HG02943 (cell line): ENCODE measurements around the gene TIMM17A.
A peak's percentile ranks its signal among the peaks of the same experiment; 100 is the strongest.
"Not testable (repeated sequence)": the region's sequence is repeated elsewhere in the genome, so short reads cannot be mapped to it uniquely, and the experiment has no call there.

Source experiments
- ATAC-seq: cut with Tn5 transposase; IDR thresholded peaks from one replicate; pipeline ENCODE4 v1.9.1; 2021; ENCODE audit warnings: mild to moderate bottlenecking, low read depth, moderate library complexity; ENCODE audit not compliant: unreplicated experiment

Gene TIMM17A

GRCh38 chr1:201939574-201939973 is 15.7 kb upstream of the TIMM17A start:
- no peak for ATAC-seq

- ATAC-seq = not testable (repeated sequence)
Measured at GRCh38 chr1:201940316-201940715, 15.0 kb upstream of the TIMM17A start.

- no peak for ATAC-seq
Measured at GRCh38 chr1:201941420-201942128, 13.7 kb upstream of the TIMM17A start.

- no peak for ATAC-seq
Measured at GRCh38 chr1:201942129-201942495, 13.2 kb upstream of the TIMM17A start.

- no peak for ATAC-seq
Measured at GRCh38 chr1:201944002-201944401, 11.3 kb upstream of the TIMM17A start.

GRCh38 chr1:201944639-201945038 is 10.7 kb upstream of the TIMM17A start:
- ATAC-seq = no peak

GRCh38 chr1:201945157-201945556 is 10.1 kb upstream of the TIMM17A start:
- no peak for ATAC-seq

- ATAC-seq = no peak
Measured at GRCh38 chr1:201945863-201946223, 9.5 kb upstream of the TIMM17A start.

- no peak for ATAC-seq
Measured at GRCh38 chr1:201946224-201946908, 8.9 kb upstream of the TIMM17A start, which contains the start of gene LMOD1. LMOD1 (minus strand) TSS chr1:201946548; CDS start chr1:201946340, 208 bp downstream.

GRCh38 chr1:201947697-201948008 is 7.7 kb upstream of the TIMM17A start:
- ATAC-seq = no peak

GRCh38 chr1:201949491-201949890 is 5.8 kb upstream of the TIMM17A start:
- no peak for ATAC-seq

GRCh38 chr1:201954263-201955008 is 867 bp upstream of the TIMM17A start:
- ATAC-seq = no peak

GRCh38 chr1:201955729-201956143 is 433 bp downstream of the TIMM17A start:
- ATAC-seq = peak; percentile 41

GRCh38 chr1:201958348-201958747 is 3.0 kb downstream of the TIMM17A start:
- no peak for ATAC-seq

- ATAC-seq = not testable (repeated sequence)
Measured at GRCh38 chr1:201962382-201962781, 7.1 kb downstream of the TIMM17A start.

GRCh38 chr1:201964261-201964660 is 9.0 kb downstream of the TIMM17A start:
- no peak for ATAC-seq

GRCh38 chr1:201966171-201966570 is 10.9 kb downstream of the TIMM17A start:
- ATAC-seq = no peak

GRCh38 chr1:201968202-201968925 is 13.1 kb downstream of the TIMM17A start:
- ATAC-seq = no peak

GRCh38 chr1:201970334-201971159 is 15.2 kb downstream of the TIMM17A start:
- ATAC-seq = no peak

GRCh38 chr1:201982082-201982622 is 26.8 kb downstream of the TIMM17A start:
- no peak for ATAC-seq
